NCI-H1694 treated with DMSO at 0.1 percent for 48 hours (cell line): ENCODE data around the gene RABL2B.

ENCODE experiments used
- DNase-seq: peaks from one replicate; lab custom pipeline; 2025; lab: John Stamatoyannopoulos, UW

The RABL2B gene

GRCh38 chr22:50722048-50722701, 61.3 kb downstream of the RABL2B start:
- no peak for DNase-seq

GRCh38 chr22:50721257-50721844, 62.1 kb downstream of the RABL2B start:
- DNase-seq, result no peak

- DNase-seq, result no peak
Observed at GRCh38 chr22:50720301-50721256, 62.9 kb downstream of the RABL2B start.

GRCh38 chr22:50719814-50720300, 63.6 kb downstream of the RABL2B start:
- DNase-seq, result no peak

GRCh38 chr22:50718352-50718709, 65.1 kb downstream of the RABL2B start:
- no peak for DNase-seq

GRCh38 chr22:50717709-50718351, 65.6 kb downstream of the RABL2B start:
- DNase-seq, result no peak
